GM21825 (cell line): ENCODE results near the gene TRAF1.
A peak's percentile ranks its signal among the peaks of the same experiment; 100 is the strongest.

Source experiments
- ATAC-seq: cut with Tn5 transposase; IDR thresholded peaks from one replicate; pipeline ENCODE4 v1.9.1; 2021; ENCODE audit warnings: mild to moderate bottlenecking, moderate library complexity; ENCODE audit not compliant: unreplicated experiment

TRAF1 gene

DNA sequence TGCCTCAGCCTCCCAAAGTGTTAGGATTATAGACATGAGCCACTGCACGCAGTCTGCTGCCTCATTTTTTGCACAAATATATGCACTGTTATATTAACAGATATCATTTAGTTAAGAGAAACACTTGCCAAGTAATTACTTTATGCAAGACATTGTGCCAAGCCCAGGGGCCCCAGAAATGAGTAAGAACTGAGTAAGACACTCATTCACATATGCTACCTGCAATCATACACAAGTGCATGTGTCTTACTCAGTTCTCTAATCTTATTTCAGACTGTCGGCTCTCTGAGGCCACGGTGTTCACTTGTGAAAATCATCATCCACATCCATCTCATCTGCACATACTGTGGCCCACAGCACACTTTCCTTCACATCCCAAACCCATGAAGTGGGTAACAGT is 16.0 kb downstream of the TRAF1 start:
- ATAC-seq = no peak

DNA sequence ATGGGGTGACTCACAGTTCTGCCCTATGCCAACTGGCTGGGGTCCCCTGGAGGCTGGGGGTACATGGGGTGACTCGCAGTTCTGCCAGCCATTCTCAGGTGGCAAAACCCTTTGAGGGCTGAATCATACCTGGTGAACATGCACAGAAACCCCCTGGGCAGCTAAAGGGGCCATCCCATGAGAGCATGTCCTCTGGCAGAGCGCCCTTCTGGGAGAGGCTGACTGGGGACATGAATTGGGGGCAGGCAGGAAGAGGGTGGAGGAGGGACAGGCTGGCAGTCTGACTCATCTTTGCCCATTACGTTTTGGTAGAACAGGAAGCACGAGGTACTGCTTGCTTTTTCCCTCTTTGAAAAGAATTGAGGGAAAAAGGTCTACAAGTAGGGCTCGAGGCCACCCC is 16.7 kb downstream of the TRAF1 start:
- no peak for ATAC-seq

DNA sequence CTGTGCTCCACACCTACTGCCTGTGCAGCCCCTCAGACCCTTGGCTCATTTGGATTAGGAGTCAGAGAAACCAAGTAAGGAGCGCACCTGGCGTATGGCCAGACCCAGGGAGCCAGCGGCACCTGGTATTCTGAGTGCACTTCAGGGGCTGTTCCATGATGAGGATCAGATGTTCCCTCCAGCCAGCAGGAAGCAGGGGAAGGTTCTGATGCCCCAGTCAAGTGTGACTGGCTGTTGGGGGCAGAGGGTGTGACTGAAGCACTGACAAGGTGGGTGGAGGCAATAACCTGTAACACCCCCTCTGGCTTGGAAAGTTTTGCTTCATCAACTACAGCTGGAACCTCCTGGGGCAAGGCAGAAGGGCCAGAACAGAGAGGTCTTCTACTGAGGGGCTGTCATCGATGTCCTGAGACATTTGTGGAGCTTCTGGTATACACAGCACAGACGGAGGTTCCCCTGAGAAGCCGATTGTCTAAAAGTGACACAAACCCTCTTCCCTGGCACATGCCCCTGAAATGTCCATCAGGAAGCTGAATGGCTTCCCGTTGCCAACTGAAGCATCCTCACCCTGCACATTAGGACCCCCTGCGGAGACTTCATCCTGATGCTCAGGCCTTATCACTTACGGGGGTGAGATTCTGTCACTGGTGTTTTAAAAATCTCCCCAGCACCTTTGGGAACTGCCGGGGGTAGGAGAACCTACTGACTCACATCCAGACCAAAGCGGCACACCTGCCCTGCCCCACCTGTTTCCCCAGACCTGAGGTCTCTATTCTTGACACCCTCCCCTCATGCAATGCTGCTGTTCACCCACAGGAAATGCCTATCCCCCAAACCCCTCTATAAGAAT is 21.1 kb downstream of the TRAF1 start:
- ATAC-seq = no peak

DNA sequence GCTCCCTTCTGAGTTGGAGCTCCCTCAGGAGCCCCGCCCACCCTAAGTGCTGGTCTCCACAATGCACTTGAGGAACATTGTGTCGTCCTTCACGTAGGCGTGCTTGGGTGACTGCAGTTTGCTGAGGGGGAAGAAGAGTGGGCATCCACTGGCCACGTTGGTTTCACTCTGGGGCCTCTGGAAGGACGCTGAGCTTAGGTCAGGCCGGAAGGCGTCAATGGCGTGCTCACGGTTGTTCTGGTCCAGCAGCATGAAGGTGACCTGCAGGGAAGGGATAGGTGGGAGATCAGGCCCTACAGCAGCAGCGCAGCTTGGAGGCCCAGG is 21.7 kb downstream of the TRAF1 start:
- ATAC-seq = no peak

DNA sequence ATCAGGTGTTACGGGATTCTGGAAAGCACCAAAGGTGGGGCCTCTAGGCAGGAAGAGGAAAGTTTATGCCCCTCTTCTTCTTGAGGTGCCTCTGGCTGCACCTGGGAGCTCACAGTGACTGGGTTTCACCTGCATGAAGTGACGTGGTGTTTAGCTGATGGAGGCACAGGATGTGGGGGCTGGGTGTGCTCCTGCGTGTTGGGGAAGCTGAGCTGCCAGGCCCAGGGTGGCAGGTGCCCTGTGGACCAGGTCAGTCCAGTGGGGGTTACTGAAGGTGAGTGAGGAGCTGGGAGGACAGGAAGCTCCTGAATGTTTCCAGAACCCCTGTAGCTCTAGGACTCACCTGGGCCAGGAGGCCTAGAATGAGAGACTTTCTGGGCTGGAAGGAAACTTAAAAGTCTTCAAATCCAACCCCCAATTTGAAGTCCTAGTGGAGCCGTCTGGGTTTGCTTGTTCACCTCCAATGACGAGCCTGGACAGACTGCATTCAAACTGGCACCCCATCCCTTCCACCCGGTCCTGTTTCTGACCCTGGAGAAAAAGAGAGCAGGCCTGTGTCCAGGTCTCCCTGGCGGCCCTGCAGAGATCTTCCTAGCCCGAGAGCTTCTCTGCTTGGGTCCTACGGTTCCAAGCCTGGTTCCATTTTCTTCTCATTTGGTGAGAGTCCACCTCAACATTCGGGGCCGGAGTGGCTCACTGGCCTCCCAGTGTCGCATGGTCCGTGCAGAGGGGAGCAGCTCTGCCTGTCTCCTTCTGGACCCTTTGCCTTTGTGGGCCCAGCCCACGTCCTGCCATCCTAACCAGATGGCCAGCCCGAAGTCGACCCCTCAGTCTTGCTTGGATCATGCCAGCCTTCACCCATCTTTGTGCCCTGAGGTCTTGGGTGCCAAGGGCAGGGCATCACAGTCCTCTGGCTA is 22.3 kb downstream of the TRAF1 start:
- no peak for ATAC-seq

GRCh38 chr9:120902569-120903535 is 23.7 kb downstream of the TRAF1 start:
- ATAC-seq = no peak

DNA sequence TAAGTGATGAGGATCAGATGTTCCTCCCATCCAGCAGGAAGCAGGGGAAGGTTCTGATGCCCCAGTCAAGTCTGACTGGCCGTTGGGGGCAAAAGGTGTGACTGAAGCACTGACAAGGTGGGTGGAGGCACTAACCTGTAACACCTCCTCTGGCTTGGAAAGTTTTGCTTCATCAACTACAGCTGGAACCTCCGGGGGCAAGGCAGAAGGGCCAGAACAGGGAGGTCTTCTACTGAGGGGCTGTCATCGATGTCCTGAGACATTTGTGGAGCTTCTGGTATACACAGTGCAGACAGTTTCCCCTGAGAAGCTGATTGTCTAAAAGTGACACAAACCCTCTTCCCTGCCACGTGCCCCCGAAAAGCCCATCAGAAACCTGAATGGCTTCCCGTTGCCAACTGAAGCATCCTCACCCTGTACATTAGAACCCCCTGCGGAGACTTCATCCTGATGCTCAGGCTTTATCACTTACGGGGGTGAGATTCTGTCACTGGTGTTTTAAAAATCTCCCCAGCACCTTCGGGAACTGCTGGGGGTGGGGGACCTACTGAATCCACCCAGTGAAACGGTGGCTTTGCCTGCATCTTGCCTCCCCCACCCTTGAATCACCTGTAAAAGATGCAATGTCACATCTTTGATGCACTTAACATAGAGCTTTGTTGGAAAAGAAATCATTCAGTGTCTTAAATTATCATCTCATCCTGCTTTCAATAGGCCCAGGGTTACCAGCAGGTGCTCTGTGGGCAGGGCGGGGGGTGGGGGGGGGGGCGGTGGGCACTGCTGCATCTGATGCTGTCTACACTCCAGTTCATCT is 24.6 kb downstream of the TRAF1 start:
- no peak for ATAC-seq

DNA sequence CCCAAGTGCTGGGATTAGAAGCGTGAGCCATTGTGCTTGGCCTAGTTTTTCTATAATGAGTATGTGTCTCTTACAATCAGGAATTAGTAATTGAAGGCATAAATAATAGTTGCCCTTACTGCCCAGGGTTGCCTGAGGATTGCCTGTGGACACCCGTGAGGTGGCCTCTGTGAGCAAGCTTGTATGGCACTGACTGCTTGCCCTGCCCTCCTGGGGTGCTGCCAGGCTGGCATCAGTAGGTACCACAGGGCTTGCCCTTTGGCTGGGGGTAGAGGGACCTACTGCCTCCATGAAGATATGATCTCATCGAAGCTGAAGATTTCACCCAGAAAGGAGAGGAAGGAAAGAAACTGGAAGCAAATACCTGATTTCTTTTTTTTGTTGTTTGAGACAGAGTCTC is 25.8 kb downstream of the TRAF1 start:
- no peak for ATAC-seq

DNA sequence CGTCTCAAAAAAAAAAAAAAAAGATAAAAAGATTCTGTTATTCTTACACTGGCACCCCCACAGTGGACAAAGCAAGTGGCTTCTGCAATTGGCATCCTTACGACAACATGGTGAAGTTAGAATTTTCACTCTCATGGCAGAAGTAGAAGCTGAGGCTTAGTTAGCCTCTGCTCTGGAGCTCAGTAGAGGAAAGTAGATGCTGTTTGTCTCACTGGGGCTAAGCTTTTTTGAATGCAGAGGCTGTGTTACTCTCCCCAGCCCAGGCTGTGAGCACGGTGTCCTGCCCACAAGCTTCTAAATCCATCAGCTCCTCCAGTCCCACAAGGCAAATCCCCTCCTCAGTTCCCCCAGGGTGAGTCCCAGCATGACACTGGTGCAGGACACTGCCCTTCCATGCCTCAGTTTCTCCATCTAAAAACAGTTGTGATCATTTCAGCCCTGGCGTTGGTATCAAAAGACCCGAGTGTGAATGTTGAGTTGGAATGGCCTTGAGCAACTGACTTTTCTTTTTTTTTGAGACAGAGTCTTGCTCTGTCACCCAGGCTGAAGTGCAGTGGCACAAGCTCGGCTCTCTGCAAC is 27.0 kb downstream of the TRAF1 start:
- no peak for ATAC-seq

GRCh38 chr9:120898396-120898795 is 28.2 kb downstream of the TRAF1 start:
- ATAC-seq = no peak

DNA sequence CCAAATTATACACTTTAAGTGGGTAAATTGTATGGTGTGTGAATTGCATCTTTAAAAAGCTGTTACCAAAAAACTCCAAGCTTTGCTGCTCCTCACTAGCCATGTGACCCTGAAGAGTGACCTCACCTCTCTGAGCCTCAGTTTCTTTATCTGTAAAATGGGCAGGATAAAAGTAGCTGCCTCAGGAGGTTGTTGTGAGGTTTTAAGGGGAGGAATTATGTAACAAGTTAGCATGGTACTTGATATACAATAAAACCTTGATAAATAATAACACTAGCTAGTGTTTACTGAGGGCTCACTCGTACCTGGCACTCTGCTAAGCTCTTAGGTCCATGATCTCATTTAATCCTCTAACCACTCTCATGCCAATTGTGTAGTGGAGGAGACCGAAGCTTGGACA is 30.6 kb downstream of the TRAF1 start:
- ATAC-seq = no peak

DNA sequence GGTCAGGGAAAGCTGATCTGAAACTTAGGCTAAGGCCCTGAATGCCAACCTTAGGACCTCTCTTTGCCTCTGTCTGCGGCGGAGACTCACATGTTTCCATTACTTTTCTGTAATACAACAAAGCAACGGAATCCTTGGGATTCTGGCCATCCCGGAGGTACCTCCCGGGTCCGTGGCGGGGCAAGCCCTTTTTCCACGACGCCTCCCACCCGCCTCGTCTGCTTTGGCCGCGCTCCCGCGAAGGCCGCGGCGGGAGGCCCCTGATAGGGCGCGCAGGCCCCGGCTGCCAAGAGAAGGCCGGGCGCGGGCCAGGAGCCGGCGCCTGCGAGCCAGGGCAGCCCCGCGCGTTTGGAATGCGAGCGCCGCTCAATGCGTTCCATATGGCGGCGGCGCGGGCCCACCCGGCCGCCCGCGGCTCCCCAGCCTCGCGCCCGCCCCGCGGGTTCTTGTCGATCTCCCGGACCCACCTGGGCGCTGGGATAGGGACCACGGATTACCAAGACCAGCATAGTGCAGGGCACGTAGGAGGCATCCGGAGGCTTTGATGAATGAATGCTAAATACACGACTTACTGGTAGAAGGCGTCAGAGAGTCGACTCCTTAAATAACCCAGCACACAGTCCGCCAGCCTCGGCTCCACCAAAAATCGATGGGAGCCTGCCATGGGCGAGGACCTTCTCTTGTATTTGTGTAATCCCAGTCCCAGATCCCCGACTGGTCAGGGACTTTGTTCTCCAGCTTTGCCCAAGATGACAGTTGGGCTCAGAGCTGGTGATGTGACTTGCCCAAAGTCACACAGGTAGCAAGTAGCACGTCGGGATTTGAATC is 32.1 kb downstream of the TRAF1 start:
- no peak for ATAC-seq

DNA sequence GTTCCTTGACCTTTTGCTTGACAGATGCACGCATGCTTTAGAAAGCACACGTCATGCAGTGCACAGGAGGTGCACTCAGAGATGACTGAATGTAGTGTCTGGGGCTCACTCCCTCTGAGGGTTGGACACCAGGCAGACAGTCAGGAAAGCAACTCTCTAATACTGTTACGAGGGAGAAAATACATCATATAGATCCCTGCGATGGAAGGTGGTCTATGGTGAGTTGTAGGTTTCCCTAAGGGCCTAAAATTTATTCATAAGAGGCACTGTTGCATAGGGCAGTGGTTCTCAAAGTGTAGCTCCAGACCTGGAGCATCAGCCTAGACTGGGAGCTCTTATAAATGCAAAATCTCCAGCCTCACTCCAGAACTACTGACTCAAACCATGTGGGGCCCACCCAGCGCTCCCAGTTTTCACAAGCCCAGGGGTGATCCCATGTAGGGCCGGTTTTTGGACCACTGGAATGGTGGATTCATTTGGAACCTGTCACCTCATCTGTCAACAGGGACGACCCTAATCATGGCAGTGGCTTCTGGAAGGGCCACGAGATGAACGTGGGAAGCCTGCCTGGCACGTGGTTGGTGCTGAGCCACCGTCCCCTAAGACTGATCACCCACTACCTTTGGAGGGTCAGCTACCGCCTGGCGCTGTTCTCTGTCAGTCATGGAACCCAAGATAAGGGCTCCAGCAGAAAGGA is 32.8 kb downstream of the TRAF1 start:
- no peak for ATAC-seq

DNA sequence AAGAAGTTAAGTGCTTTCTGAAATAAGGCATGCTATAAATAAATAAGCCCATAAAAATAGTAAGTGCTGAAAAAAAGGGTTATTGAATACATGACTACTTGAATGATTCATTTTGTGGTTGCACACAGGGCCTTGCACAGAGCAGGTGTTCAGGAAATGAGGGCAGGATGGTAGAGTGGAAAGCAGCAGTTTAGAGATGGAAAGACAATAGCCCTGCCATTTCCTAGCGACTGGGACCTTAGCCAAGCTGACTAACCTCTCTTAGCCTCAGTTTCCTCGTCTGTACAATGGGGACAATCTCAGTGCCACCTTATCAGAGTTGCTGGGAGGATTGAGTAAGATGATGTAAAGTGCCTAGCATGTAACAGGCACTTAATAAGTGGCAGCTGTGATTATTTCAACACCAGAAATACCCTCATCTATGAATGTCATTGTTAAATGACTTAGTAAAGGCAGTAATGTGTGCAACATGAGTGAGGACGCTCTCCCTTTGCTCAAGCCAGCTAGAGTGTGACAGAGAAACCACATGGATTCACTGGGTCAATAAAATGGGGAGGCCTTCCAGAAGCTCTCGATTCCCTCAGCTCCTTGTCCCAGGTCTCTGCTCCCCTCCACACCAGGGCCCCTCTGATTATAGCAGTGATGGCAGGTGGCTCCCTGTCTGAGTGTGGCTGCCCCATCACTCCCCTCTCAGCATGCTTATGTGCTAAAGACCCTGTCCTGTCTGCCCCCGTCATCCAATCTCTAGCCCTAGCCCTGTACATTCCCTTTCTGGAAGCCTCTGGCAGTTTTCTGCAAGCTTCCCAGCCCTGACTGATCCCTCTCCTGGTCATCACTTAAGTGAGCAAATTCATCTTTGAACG is 33.6 kb downstream of the TRAF1 start:
- ATAC-seq = peak; percentile 51

- peak; percentile 24 for ATAC-seq
Measured at GRCh38 chr9:120891884-120892747, 34.5 kb downstream of the TRAF1 start.

DNA sequence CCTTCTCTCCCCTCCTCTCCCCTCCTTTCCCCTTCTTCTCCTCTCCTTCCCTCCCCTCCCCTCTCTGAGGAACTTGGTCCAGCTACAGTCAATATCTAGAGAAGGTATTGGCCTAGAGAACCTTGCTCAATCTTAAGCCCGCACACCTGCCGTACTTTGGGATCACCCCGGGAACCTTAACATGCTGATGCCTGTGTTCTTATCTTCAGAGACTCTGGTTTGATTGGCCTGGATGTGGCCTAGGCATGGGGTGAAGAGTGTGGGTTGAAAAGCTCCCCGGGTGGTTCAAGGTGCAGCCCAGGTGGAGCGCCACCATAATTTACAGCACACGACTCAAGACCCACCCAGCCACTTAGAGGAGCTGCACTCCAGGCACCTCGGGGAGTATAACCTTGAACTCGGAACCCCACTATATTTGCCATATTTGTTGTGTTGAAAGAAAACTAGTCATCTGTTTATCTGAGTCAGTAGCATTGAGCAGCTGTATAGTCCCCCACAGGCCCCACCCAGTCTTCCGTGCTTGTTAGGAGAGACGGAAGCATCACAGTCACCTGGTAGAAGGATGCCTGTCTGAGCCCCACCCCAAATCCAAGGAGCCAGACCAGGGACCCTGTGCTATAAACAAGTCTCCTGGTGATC is 35.2 kb downstream of the TRAF1 start:
- no peak for ATAC-seq
